Neural cell (in vitro differentiated cells): ENCODE measurements around the gene HIVEP3. TPM values are rescaled to one million over a fixed set of nuclear protein-coding genes. Genes with fewer than 3 reads are reported as not detected.

ENCODE experiments used
- H2AFZ ChIP-seq: fragments of 200-600, 300-800 bp; sonication (generic), shearing (Covaris generic); 2 replicates; pipeline ENCODE4 v1.6.0; 2014; ENCODE audit warnings: low read depth, mild to moderate bottlenecking, antibody characterized with exemption, low read length, moderate library complexity
- H3F3A ChIP-seq: fragments of 200-600 bp; shearing (Covaris generic); 2 replicates; pipeline ENCODE4 v1.6.1; 2016; ENCODE audit warnings: mild to moderate bottlenecking, moderate library complexity, mixed read lengths, antibody characterized with exemption, low read length; ENCODE audit not compliant: insufficient read depth, poor library complexity, severe bottlenecking
- H3K27ac ChIP-seq: fragments of 200-600, 300-800 bp; sonication (generic), shearing (Covaris generic); 2 replicates; pipeline ENCODE4 v1.5.1; 2014; ENCODE audit warnings: mild to moderate bottlenecking, low read length, moderate library complexity
- H3K27me3 ChIP-seq: fragments of 300-800, 200-600 bp; sonication (generic), shearing (Covaris generic); 2 replicates; pipeline ENCODE4 v1.6.0; 2014; ENCODE audit warnings: mild to moderate bottlenecking, low read depth, low read length, moderate library complexity; ENCODE audit not compliant: insufficient read depth
- H3K36me3 ChIP-seq: fragments of 300-800, 200-600 bp; sonication (generic), shearing (Covaris generic); 2 replicates; pipeline ENCODE4 v1.5.1; 2014; ENCODE audit warnings: mild to moderate bottlenecking, antibody characterized with exemption, low read length, moderate library complexity; ENCODE audit not compliant: insufficient read depth
- H3K4me2 ChIP-seq: fragments of 300-800, 200-600 bp; sonication (generic), shearing (Covaris generic); 2 replicates; pipeline ENCODE4 v1.6.0; 2014; ENCODE audit warnings: mild to moderate bottlenecking, low read length
- H3K4me3 ChIP-seq: fragments of 300-800, 200-600 bp; sonication (generic), shearing (Covaris generic); 2 replicates; pipeline ENCODE4 v1.5.1; 2014; ENCODE audit warnings: mild to moderate bottlenecking, low read length, moderate library complexity
- H3K79me2 ChIP-seq: fragments of 200-600 bp; shearing (Covaris generic); replicated peaks from 2 replicates; pipeline ENCODE4 v1.6.0; 2014; ENCODE audit warnings: mild to moderate bottlenecking, low read length, moderate library complexity; ENCODE audit not compliant: insufficient read depth
- H3K9ac ChIP-seq: fragments of 300-800, 200-600 bp; sonication (generic), shearing (Covaris generic); 2 replicates; pipeline ENCODE4 v1.6.1; 2016; ENCODE audit warnings: mild to moderate bottlenecking, low read length, mixed read lengths
- H3K9me2 ChIP-seq: fragments of 200-600 bp; shearing (Covaris generic); 2 replicates; pipeline ENCODE4 v1.6.1; 2016; ENCODE audit warnings: mild to moderate bottlenecking, low read length, mixed read lengths; ENCODE audit not compliant: insufficient read depth
- H3K9me3 ChIP-seq: fragments of 200-600, 300-800 bp; sonication (generic), shearing (Covaris generic); 2 replicates; pipeline ENCODE4 v1.6.1; 2016; ENCODE audit warnings: mild to moderate bottlenecking, mixed run types, low read length, moderate library complexity, mixed read lengths
- H4K20me1 ChIP-seq: fragments of 200-600 bp; shearing (Covaris generic); 2 replicates; pipeline ENCODE4 v1.6.1; 2016; ENCODE audit warnings: mild to moderate bottlenecking, mixed run types; ENCODE audit not compliant: insufficient read depth
- EP300 ChIP-seq: fragments of 450-650 bp; conservative IDR thresholded peaks from 2 replicates; pipeline ENCODE4 v1.6.1; 2014; ENCODE audit warnings: antibody characterized with exemption, mild to moderate bottlenecking, moderate library complexity; ENCODE audit not compliant: poor library complexity, severe bottlenecking
- EZH2 ChIP-seq: fragments of 200-600, 300-800 bp; shearing (Covaris generic), sonication (generic); IDR thresholded peaks from 2 replicates; pipeline ENCODE4 v1.6.1; 2014; ENCODE audit warnings: antibody characterized with exemption, low read length, borderline replicate concordance, mild to moderate bottlenecking; ENCODE audit not compliant: insufficient read depth, poor library complexity, severe bottlenecking
- MXI1 ChIP-seq: fragments of 450-650 bp; conservative IDR thresholded peaks from 2 replicates; pipeline ENCODE4 v1.6.1; 2014; ENCODE audit warnings: antibody characterized with exemption, mild to moderate bottlenecking; ENCODE audit not compliant: poor library complexity, severe bottlenecking
- POLR2AphosphoS5 ChIP-seq: IDR thresholded peaks from 2 replicates; pipeline ENCODE4 v1.6.1; 2012
- RAD21 ChIP-seq: fragments of 450-650 bp; conservative IDR thresholded peaks from 2 replicates; pipeline ENCODE4 v1.6.1; 2014; ENCODE audit warnings: antibody characterized with exemption, mild to moderate bottlenecking, moderate library complexity
- SMC3 ChIP-seq: fragments of 450-650 bp; conservative IDR thresholded peaks from 2 replicates; pipeline ENCODE4 v1.6.1; 2014; ENCODE audit warnings: antibody characterized with exemption, mild to moderate bottlenecking, moderate library complexity; ENCODE audit not compliant: poor library complexity
- TAF1 ChIP-seq: IDR thresholded peaks from 2 replicates; pipeline ENCODE4 v1.6.1; 2012; ENCODE audit warnings: low read depth
- polyA plus RNA-seq: library from polyadenylated mRNA; depleted of rRNA; stranded (reverse); fragments of >200 nt; gene quantifications from 2 replicates; pipeline ENCODE4 v1.2.3, GENCODE V29; 2014
- TF ChIP-seq, protein P1 (sequence below): IDR thresholded peaks from 2 replicates; pipeline ENCODE4 v1.6.1; 2012; ENCODE audit warnings: borderline replicate concordance
- TF ChIP-seq, protein P2 (sequence below): fragments of 450-650 bp; IDR thresholded peaks from 2 replicates; pipeline ENCODE4 v1.5.1; 2014; ENCODE audit warnings: antibody characterized with exemption, mild to moderate bottlenecking, moderate library complexity; ENCODE audit not compliant: poor library complexity, severe bottlenecking

Gene HIVEP3
- polyA plus RNA-seq, 1 donor from 2014 or later: 2.6 TPM

DNA sequence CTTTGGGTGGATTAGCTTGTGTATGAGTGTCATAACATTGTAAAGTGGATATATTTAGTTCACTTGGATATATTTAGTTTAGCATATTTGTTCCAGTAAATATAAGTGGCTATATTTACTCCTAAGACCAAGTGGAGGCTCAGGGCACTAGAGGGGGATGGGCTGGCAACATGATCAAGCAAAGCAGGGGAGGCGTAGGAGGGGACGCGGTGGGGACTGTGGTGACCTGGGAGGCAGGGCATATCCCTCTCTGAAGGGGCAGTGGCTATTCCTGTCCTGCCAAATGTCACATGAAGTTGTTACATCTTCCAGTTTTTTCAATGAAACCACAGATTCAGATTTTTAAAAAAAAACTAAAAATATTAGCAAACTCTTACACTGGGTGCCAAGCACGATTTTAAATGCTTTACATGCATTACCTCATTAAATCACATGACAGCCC is 382.3 kb downstream of the HIVEP3 start:
- Histone ChIP-seq H3K36me3 (no peaks in the 10 kb centered on the region), H3K9me2 (no peaks in the 10 kb centered on the region), H3F3A (no peaks in the 10 kb centered on the region), H3K4me2 (no peak overlapping the region), H3K9ac (no peak overlapping the region), H4K20me1 (no peaks in the 10 kb centered on the region), H3K27me3 (no peaks in the 10 kb centered on the region), H2AFZ (no peak overlapping the region), H3K79me2 (no peaks in the 10 kb centered on the region), H3K27ac (no peak overlapping the region), H3K9me3 (no peaks in the 10 kb centered on the region), H3K4me3 (no peak overlapping the region)
- TF ChIP-seq, protein P1, sequence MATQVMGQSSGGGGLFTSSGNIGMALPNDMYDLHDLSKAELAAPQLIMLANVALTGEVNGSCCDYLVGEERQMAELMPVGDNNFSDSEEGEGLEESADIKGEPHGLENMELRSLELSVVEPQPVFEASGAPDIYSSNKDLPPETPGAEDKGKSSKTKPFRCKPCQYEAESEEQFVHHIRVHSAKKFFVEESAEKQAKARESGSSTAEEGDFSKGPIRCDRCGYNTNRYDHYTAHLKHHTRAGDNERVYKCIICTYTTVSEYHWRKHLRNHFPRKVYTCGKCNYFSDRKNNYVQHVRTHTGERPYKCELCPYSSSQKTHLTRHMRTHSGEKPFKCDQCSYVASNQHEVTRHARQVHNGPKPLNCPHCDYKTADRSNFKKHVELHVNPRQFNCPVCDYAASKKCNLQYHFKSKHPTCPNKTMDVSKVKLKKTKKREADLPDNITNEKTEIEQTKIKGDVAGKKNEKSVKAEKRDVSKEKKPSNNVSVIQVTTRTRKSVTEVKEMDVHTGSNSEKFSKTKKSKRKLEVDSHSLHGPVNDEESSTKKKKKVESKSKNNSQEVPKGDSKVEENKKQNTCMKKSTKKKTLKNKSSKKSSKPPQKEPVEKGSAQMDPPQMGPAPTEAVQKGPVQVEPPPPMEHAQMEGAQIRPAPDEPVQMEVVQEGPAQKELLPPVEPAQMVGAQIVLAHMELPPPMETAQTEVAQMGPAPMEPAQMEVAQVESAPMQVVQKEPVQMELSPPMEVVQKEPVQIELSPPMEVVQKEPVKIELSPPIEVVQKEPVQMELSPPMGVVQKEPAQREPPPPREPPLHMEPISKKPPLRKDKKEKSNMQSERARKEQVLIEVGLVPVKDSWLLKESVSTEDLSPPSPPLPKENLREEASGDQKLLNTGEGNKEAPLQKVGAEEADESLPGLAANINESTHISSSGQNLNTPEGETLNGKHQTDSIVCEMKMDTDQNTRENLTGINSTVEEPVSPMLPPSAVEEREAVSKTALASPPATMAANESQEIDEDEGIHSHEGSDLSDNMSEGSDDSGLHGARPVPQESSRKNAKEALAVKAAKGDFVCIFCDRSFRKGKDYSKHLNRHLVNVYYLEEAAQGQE: no peak
- no peak for TF ChIP-seq TAF1
- TF ChIP-seq RAD21: no peak
- TF ChIP-seq MXI1: no peak
- TF ChIP-seq EP300: no peak
- no peak for TF ChIP-seq SMC3
- no peak for TF ChIP-seq EZH2
- no peak for TF ChIP-seq POLR2AphosphoS5
- TF ChIP-seq, protein P2, sequence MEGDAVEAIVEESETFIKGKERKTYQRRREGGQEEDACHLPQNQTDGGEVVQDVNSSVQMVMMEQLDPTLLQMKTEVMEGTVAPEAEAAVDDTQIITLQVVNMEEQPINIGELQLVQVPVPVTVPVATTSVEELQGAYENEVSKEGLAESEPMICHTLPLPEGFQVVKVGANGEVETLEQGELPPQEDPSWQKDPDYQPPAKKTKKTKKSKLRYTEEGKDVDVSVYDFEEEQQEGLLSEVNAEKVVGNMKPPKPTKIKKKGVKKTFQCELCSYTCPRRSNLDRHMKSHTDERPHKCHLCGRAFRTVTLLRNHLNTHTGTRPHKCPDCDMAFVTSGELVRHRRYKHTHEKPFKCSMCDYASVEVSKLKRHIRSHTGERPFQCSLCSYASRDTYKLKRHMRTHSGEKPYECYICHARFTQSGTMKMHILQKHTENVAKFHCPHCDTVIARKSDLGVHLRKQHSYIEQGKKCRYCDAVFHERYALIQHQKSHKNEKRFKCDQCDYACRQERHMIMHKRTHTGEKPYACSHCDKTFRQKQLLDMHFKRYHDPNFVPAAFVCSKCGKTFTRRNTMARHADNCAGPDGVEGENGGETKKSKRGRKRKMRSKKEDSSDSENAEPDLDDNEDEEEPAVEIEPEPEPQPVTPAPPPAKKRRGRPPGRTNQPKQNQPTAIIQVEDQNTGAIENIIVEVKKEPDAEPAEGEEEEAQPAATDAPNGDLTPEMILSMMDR: no peak

DNA sequence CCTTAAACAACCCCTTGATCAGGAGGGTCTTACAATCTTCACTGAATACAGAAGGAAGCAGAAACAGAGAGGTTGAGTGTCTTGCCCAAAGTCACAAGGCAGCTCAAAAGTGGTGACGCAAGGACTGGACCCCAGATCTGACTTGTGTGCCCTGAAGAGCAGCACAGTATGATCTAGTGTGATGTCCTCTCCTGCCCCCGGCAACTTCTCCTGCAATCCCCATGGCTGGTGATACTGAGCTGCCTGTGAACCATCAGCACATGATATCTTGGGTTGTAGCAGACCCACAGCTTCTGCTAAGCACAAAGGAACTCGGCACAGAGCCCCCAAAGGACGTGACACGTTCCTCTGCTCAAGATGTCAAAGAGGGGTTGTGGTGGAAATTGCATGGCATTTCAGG is 383.0 kb downstream of the HIVEP3 start:
- Histone ChIP-seq H3K4me3 (no peak overlapping the region), H3K79me2 (no peaks in the 10 kb centered on the region), H3K27me3 (no peaks in the 10 kb centered on the region), H3F3A (no peaks in the 10 kb centered on the region), H3K36me3 (no peaks in the 10 kb centered on the region), H3K9me2 (no peaks in the 10 kb centered on the region), H4K20me1 (no peaks in the 10 kb centered on the region), H3K9me3 (no peaks in the 10 kb centered on the region), H3K27ac (no peak overlapping the region), H2AFZ (no peak overlapping the region), H3K9ac (no peak overlapping the region), H3K4me2 (no peak overlapping the region)
- TF ChIP-seq RAD21 (no peak), SMC3 (no peak), POLR2AphosphoS5 (no peak), EP300 (no peak), EZH2 (no peak), TAF1 (no peak), MXI1 (no peak)
- TF ChIP-seq, protein P1: no peak
- TF ChIP-seq, protein P2: no peak
